ENCODE results near the gene TAF11.
"Not testable (repeated sequence)": the region's sequence is repeated elsewhere in the genome, so short reads cannot be mapped to it uniquely, and the experiment has no call there.

Gene TAF11

GRCh38 chr6:34860776-34861175 is 27.1 kb downstream of the TAF11 start:
- DNase-seq: no peak

GRCh38 chr6:34859951-34860350 is 27.9 kb downstream of the TAF11 start:
- no peak for DNase-seq

GRCh38 chr6:34858681-34859080 is 29.2 kb downstream of the TAF11 start:
- no peak for DNase-seq

GRCh38 chr6:34855463-34855862 is 32.4 kb downstream of the TAF11 start:
- no peak for DNase-seq

- no peak for DNase-seq
Measured at GRCh38 chr6:34852406-34853085, 35.3 kb downstream of the TAF11 start.

GRCh38 chr6:34851361-34851760 is 36.5 kb downstream of the TAF11 start:
- no peak for DNase-seq

GRCh38 chr6:34849066-34849465 is 38.8 kb downstream of the TAF11 start:
- not testable (repeated sequence) for DNase-seq

- DNase-seq: no peak
Measured at GRCh38 chr6:34839666-34840352, 48.0 kb downstream of the TAF11 start.

- no peak for DNase-seq
Measured at GRCh38 chr6:34837528-34837927, 50.3 kb downstream of the TAF11 start.

- no peak for DNase-seq
Measured at GRCh38 chr6:34836451-34836850, 51.4 kb downstream of the TAF11 start.

GRCh38 chr6:34836008-34836407 is 51.8 kb downstream of the TAF11 start:
- no peak for DNase-seq

- no peak for DNase-seq
Measured at GRCh38 chr6:34834789-34835518, 52.9 kb downstream of the TAF11 start.

GRCh38 chr6:34832942-34833341 is 54.9 kb downstream of the TAF11 start:
- no peak for DNase-seq

GRCh38 chr6:34829137-34829536 is 58.7 kb downstream of the TAF11 start:
- DNase-seq: no peak
